AG09319 (cell line): ENCODE data around the gene ATL1.

ENCODE experiments used
- DNase-seq: peaks from one replicate; pipeline ENCODE4 v3.0.0-alpha.2; 2010; ENCODE audit warnings: low read depth; ENCODE audit errors: extremely low read depth
- CTCF ChIP-seq: IDR thresholded peaks from 2 replicates; pipeline ENCODE4 v1.5.1; 2011; ENCODE audit warnings: low read depth, mild to moderate bottlenecking, inconsistent platforms, low read length, moderate library complexity

The ATL1 gene

GRCh38 chr14:50676814-50677516 lies 117.0 kb downstream of the ATL1 start:
- no peak for DNase-seq
- no peak for TF ChIP-seq CTCF

GRCh38 chr14:50677527-50678063 lies 117.7 kb downstream of the ATL1 start:
- TF ChIP-seq CTCF: no peak
- no peak for DNase-seq

GRCh38 chr14:50678163-50678562 lies 118.2 kb downstream of the ATL1 start:
- no peak for DNase-seq
- TF ChIP-seq CTCF: no peak

- no peak for TF ChIP-seq CTCF
- no peak for DNase-seq
Observed at GRCh38 chr14:50679674-50680073, 119.7 kb downstream of the ATL1 start.
